Peyer's patch (tissue), 4 donors: ENCODE measurements around the gene ZNF136. TPM values are rescaled to one million over a fixed set of nuclear protein-coding genes. Genes with fewer than 3 reads are reported as not detected.

Experiments
- DNase-seq, 3 donors: peaks; one replicate each; pipeline ENCODE4 v3.0.0-alpha.2; 2017 to 2019
- H3K27ac ChIP-seq, 4 donors: fragments of 200-600 bp; sonication (generic); one replicate each; pipeline ENCODE4 v1.5.1; 2016 to 2019
- H3K27me3 ChIP-seq, 2 donors: fragments of 200-600 bp; sonication (generic); one replicate each; pipeline ENCODE4 v1.5.1; 2019
- H3K36me3 ChIP-seq, 3 donors: fragments of 200-600 bp; sonication (generic); one replicate each; pipeline ENCODE4 v1.5.1; 2016 to 2019
- H3K4me1 ChIP-seq, 4 donors: fragments of 200-600 bp; sonication (generic); one replicate each; pipeline ENCODE4 v1.5.1; 2016 to 2019
- H3K4me3 ChIP-seq, 4 donors: fragments of 200-600 bp; sonication (generic); 1 replicate in 3 of 4; 2 replicates in 1 of 4; pipeline ENCODE4 v1.5.1; 2016 to 2019; ENCODE audit warnings: mild to moderate bottlenecking in 1 of 4
- H3K9me3 ChIP-seq, 4 donors: fragments of 200-600 bp; sonication (generic); one replicate each; pipeline ENCODE4 v1.5.1; 2016 to 2019; ENCODE audit warnings: mild to moderate bottlenecking in 1 of 4
- CTCF ChIP-seq, 6 experiments: fragments of 450-650 bp in 4 of 6; fragments of 200-600 bp in 2 of 6; sonication (generic) in 1 of 6; IDR thresholded peaks; one replicate each; pipeline ENCODE4 v1.5.1; 2017 to 2019; ENCODE audit warnings: antibody characterized with exemption in 6 of 6, mild to moderate bottlenecking in 3 of 6, moderate library complexity in 1 of 6
- POLR2A ChIP-seq, 2 donors: fragments of 450-650 bp; IDR thresholded peaks; one replicate each; pipeline ENCODE4 v1.5.1; 2017; ENCODE audit warnings: antibody characterized with exemption in 2 of 2, mild to moderate bottlenecking in 2 of 2, moderate library complexity in 2 of 2
- total RNA-seq, 4 donors: library from RNA; depleted of rRNA; stranded (reverse); fragments of >200 nt; gene quantifications; one replicate each; pipeline ENCODE4 v1.1.0, GENCODE V29; 2016

ZNF136 gene
- total RNA-seq, result 10 to 100 TPM in 2 of 4 donors, 1 to 10 TPM in 2; 6.4 to 26.4 (median 9.8) TPM

- peak; percentile 92 to 98 (median 94) for DNase-seq
- Histone ChIP-seq H3K27me3 (no peaks in the 10 kb centered on the region), H3K4me3 (peak within 1 kb of the TSS; percentile 61 to 97 (median 86)), H3K4me1 (peaks cover 0 to 15% (median 4%) of the 10 kb centered on the region in 4 donors), H3K9me3 (no peaks in the 10 kb centered on the region), H3K27ac (peak within 1 kb of the TSS; percentile 82 to 99 (median 92)), H3K36me3 (no peaks in the 10 kb centered on the region)
- peak; percentile 68 to 73 for TF ChIP-seq POLR2A (IDR thresholded peaks at IDR 0.05)
- no peak for TF ChIP-seq CTCF (IDR thresholded peaks at IDR 0.05)
Measured at GRCh38 chr19:12162882-12163806, at the start of gene ZNF136. Gene ZNF136 (plus strand): TSS chr19:12163096. CDS start chr19:12163204, 108 bp downstream.

DNA sequence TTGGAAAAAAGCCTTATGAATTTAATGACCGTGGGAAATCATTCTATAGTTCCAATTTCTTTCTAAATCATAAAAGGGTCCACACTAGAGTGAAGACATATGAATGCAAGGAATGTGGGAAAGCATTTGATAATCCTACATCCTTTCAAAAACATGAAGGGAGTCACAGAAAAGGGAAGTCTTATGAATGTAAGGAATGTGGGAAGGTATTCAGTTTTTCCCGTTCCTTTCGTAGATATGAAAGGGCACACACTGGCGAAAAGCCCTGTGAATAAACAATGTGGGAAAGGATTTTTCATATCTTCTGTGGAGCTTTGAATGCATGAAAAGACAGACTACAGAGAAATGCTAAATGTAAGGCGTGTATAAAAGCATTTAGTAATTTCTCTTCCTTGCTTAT, 49.8 kb upstream of the ZNF136 start:
- H3K4me3 ChIP-seq, result no peak overlapping the region
- H3K9me3 ChIP-seq, result peaks cover 0 to 3% (median 0%) of the 10 kb centered on the region in 4 donors
- TF ChIP-seq CTCF (IDR thresholded peaks at IDR 0.05) (no peak), POLR2A (IDR thresholded peaks at IDR 0.05) (no peak)
- H3K36me3 ChIP-seq, result no peaks in the 10 kb centered on the region
- no peak overlapping the region for H3K27ac ChIP-seq
- H3K4me1 ChIP-seq, result no peaks in the 10 kb centered on the region
- no peaks in the 10 kb centered on the region for H3K27me3 ChIP-seq
- no peak for DNase-seq

DNA sequence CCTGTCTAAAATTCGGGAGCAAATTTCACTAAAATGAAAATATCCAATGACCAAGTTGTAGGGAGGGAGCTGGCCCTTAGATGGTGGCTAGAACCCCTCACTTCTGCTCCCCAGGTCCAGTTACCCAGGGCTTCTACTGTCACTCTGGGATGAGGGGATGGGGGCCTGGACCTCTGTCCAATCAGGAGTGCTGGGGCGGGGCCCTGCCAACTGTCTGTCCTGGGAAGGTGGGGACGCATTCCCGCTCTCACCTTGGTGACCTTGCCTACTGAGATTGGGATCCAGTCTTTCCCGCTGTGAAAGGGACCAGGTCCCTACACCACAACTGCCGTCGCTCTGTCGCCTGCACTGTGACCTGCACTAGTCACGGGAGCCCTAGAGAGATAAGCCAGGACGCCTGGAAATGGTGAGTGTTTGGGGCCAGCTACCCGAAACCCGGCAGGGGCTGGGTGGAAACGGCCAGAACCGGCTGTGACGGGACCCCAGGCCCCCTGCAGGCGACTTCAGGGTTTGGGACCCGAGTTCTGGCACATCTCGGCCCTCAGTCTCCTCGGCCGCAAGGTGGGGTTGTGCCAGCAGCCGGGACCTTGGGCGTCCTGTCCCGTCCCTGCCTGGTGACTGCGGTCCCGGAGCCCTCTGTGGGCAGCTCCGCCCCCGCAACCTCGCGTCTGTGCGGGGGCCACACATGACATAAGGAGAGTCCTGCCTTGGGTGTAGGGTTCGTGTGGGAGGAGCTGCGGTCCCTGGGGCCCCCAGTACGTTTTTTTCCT, 45.5 kb upstream of the ZNF136 start:
- no peak for TF ChIP-seq POLR2A (IDR thresholded peaks at IDR 0.05)
- TF ChIP-seq CTCF (IDR thresholded peaks at IDR 0.05), result no peak
- Histone ChIP-seq H3K36me3 (no peaks in the 10 kb centered on the region), H3K27ac (no peak overlapping the region), H3K27me3 (no peaks in the 10 kb centered on the region), H3K4me1 (no peaks in the 10 kb centered on the region), H3K9me3 (no peaks in the 10 kb centered on the region), H3K4me3 (no peak overlapping the region)
- DNase-seq, result no peak

- no peak overlapping the region for H3K4me3 ChIP-seq
- TF ChIP-seq POLR2A (IDR thresholded peaks at IDR 0.05) (no peak), CTCF (IDR thresholded peaks at IDR 0.05) (peak in 5 of 6 experiments; percentile 30 to 55 (median 49))
- no peaks in the 10 kb centered on the region for H3K4me1 ChIP-seq
- no peaks in the 10 kb centered on the region for H3K36me3 ChIP-seq
- peaks cover 0 to 8% (median 0%) of the 10 kb centered on the region in 4 donors for H3K9me3 ChIP-seq
- peak in 1 of 3 donors; percentile 54 for DNase-seq
- H3K27ac ChIP-seq, result no peak overlapping the region
- no peaks in the 10 kb centered on the region for H3K27me3 ChIP-seq
Measured at GRCh38 chr19:12126707-12127106, 36.2 kb upstream of the ZNF136 start.

GRCh38 chr19:12133069-12133468, 29.8 kb upstream of the ZNF136 start:
- Histone ChIP-seq H3K9me3 (peaks cover 0 to 35% (median 0%) of the 10 kb centered on the region in 4 donors), H3K27me3 (no peaks in the 10 kb centered on the region), H3K4me1 (no peaks in the 10 kb centered on the region), H3K27ac (no peak overlapping the region), H3K36me3 (peaks cover 0 to 49% (median 0%) of the 10 kb centered on the region in 3 donors), H3K4me3 (no peak overlapping the region)
- DNase-seq, result no peak
- TF ChIP-seq CTCF (IDR thresholded peaks at IDR 0.05), result no peak
- TF ChIP-seq POLR2A (IDR thresholded peaks at IDR 0.05), result no peak
